GM23338 (cell line): ENCODE measurements around the gene FBXL20. TPM values are rescaled to one million over a fixed set of nuclear protein-coding genes. Genes with fewer than 3 reads are reported as not detected.

Source experiments
- ATAC-seq: fragments of 200-7000 bp; cut with Tn5 transposase; 3 replicates; pipeline ENCODE4 v1.9.1; 2020
- DNase-seq: peaks from one replicate; pipeline ENCODE4 v3.0.0-alpha.2; 2015; ENCODE audit warnings: low spot score
- H2AFZ ChIP-seq: fragments of 200-600 bp; sonication (generic); 2 replicates; pipeline ENCODE4 v1.8.0; 2016; ENCODE audit warnings: antibody characterized with exemption, mild to moderate bottlenecking, moderate library complexity
- H3F3A ChIP-seq: fragments of 200-600 bp; sonication (generic); replicated peaks from 2 replicates; pipeline ENCODE4 v1.8.0; 2017; ENCODE audit warnings: antibody characterized with exemption, mixed run types, low read depth
- H3K27ac ChIP-seq: fragments of 200-600 bp; sonication (generic); 2 replicates; pipeline ENCODE4 v1.6.1; 2016; ENCODE audit warnings: low read depth
- H3K27me3 ChIP-seq: fragments of 200-600 bp; sonication (generic); 2 replicates; pipeline ENCODE4 v1.8.0; 2016; ENCODE audit warnings: mild to moderate bottlenecking, mixed run types, moderate library complexity; ENCODE audit not compliant: insufficient read depth
- H3K36me3 ChIP-seq: fragments of 200-600 bp; sonication (generic); 2 replicates; pipeline ENCODE4 v1.8.0; 2016; ENCODE audit warnings: mild to moderate bottlenecking; ENCODE audit not compliant: insufficient read depth
- H3K4me1 ChIP-seq: fragments of 200-600 bp; sonication (generic); 2 replicates; pipeline ENCODE4 v1.8.0; 2016; ENCODE audit warnings: mild to moderate bottlenecking, moderate library complexity; ENCODE audit not compliant: insufficient read depth
- H3K4me2 ChIP-seq: fragments of 200-600 bp; sonication (generic); 2 replicates; pipeline ENCODE4 v1.7.1; 2017; ENCODE audit warnings: mixed run types
- H3K4me3 ChIP-seq: fragments of 200-600 bp; sonication (generic); 2 replicates; pipeline ENCODE4 v1.6.1; 2016; ENCODE audit warnings: mixed run types
- H3K79me2 ChIP-seq: fragments of 200-600 bp; sonication (generic); replicated peaks from 2 replicates; pipeline ENCODE4 v1.8.0; 2017; ENCODE audit warnings: mild to moderate bottlenecking; ENCODE audit not compliant: insufficient read depth
- H3K9me2 ChIP-seq: fragments of 200-600 bp; sonication (generic); 2 replicates; pipeline ENCODE4 v1.8.0; 2017; ENCODE audit not compliant: insufficient read depth
- H4K20me1 ChIP-seq: fragments of 200-600 bp; sonication (generic); replicated peaks from 2 replicates; pipeline ENCODE4 v1.8.0; 2017; ENCODE audit warnings: mild to moderate bottlenecking; ENCODE audit not compliant: insufficient read depth
- H3K27ac Mint-ChIP-seq: 2 replicates; pipeline ENCODE4 v1.8.0; 2020; ENCODE audit warnings: inconsistent platforms, mild to moderate bottlenecking, moderate library complexity, mixed read lengths
- H3K27me3 Mint-ChIP-seq: 3 replicates; pipeline ENCODE4 v1.8.0; 2022; ENCODE audit warnings: low read depth, mild to moderate bottlenecking, moderate library complexity, mixed read lengths, inconsistent platforms; ENCODE audit not compliant: insufficient read depth, poor library complexity
- H3K36me3 Mint-ChIP-seq: 3 replicates; pipeline ENCODE4 v1.8.0; 2021; ENCODE audit warnings: low read depth, mild to moderate bottlenecking, inconsistent platforms, moderate library complexity, mixed read lengths
- H3K4me1 Mint-ChIP-seq: 3 replicates; pipeline ENCODE4 v1.8.0; 2020; ENCODE audit warnings: mild to moderate bottlenecking, inconsistent platforms, mixed read lengths
- H3K4me3 Mint-ChIP-seq: 3 replicates; pipeline ENCODE4 v1.8.0; 2021; ENCODE audit warnings: moderate library complexity, mild to moderate bottlenecking, inconsistent platforms, mixed read lengths
- H3K9me3 Mint-ChIP-seq: 3 replicates; pipeline ENCODE4 v1.8.0; 2020; ENCODE audit warnings: moderate library complexity, mild to moderate bottlenecking, inconsistent platforms, mixed read lengths
- CREB1 ChIP-seq: fragments of 250-450 bp; sonication (Bioruptor Pico); IDR thresholded peaks from 2 replicates; pipeline ENCODE4 v1.5.0; 2020; ENCODE audit warnings: low read depth, mild to moderate bottlenecking, moderate library complexity
- CTCF ChIP-seq, 2 experiments: fragments of 200-600 bp in 1 of 2; sonication (generic) in 1 of 2; conservative IDR thresholded peaks; 2 replicates each; pipeline versions ENCODE4 v1.5.1 to v1.6.1; 2016 to 2017; ENCODE audit warnings: antibody characterized with exemption in 2 of 2, low read depth in 2 of 2, mild to moderate bottlenecking in 2 of 2, moderate library complexity in 1 of 2
- EZH2 ChIP-seq: fragments of 200-600 bp; sonication (generic); IDR thresholded peaks from one replicate; pipeline ENCODE4 v1.8.0; 2017; ENCODE audit warnings: antibody characterized with exemption, mild to moderate bottlenecking, low read depth; ENCODE audit not compliant: unreplicated experiment
- EZH2phosphoT487 ChIP-seq: fragments of 200-600 bp; sonication (generic); IDR thresholded peaks from one replicate; pipeline ENCODE4 v1.8.1; 2018; ENCODE audit warnings: antibody characterized with exemption; ENCODE audit not compliant: unreplicated experiment
- JUNB ChIP-seq: IDR thresholded peaks from one replicate; pipeline ENCODE4 v1.6.1; 2016; ENCODE audit warnings: antibody characterized with exemption; ENCODE audit not compliant: unreplicated experiment
- NANOG ChIP-seq: IDR thresholded peaks from 2 replicates; pipeline ENCODE4 v1.6.1; 2016; ENCODE audit warnings: antibody characterized with exemption, borderline replicate concordance
- POLR2AphosphoS5 ChIP-seq: IDR thresholded peaks from 2 replicates; pipeline ENCODE4 v1.6.1; 2016; ENCODE audit warnings: antibody characterized with exemption, low read depth
- STAT1 ChIP-seq: IDR thresholded peaks from one replicate; pipeline ENCODE4 v1.6.1; 2016; ENCODE audit warnings: antibody characterized with exemption; ENCODE audit not compliant: unreplicated experiment
- ZNF114 ChIP-seq: fragments of 250-450 bp; sonication (Bioruptor Pico); IDR thresholded peaks from 2 replicates; pipeline ENCODE4 v1.5.0; 2020; ENCODE audit warnings: mild to moderate bottlenecking, moderate library complexity
- ZNF331 ChIP-seq: fragments of 250-450 bp; sonication (Bioruptor Pico); IDR thresholded peaks from 2 replicates; pipeline ENCODE4 v1.5.0; 2020; ENCODE audit warnings: low read depth, mild to moderate bottlenecking, moderate library complexity
- polyA plus RNA-seq: library from polyadenylated mRNA; unstranded; fragments of >200 nt; fragmentation: Nextera tagmentation; extraction: Ambion mirVana; gene quantifications from 2 replicates; pipeline ENCODE4 v1.2.1, GENCODE V29; 2016
- total RNA-seq: library from RNA; depleted of rRNA; stranded (reverse); fragments of >200 nt; shearing (Covaris generic); gene quantifications from 2 replicates; pipeline ENCODE4 v1.2.3, GENCODE V29; 2014
- TF ChIP-seq, protein P1 (sequence below): IDR thresholded peaks from one replicate; pipeline ENCODE4 v1.6.1; 2018; ENCODE audit warnings: antibody characterized with exemption; ENCODE audit not compliant: unreplicated experiment
- TF ChIP-seq, protein P2 (sequence below): IDR thresholded peaks from 2 replicates; pipeline ENCODE4 v1.6.1; 2016; ENCODE audit warnings: antibody characterized with exemption
- TF ChIP-seq, protein P3 (sequence below): fragments of 250-450 bp; sonication (Bioruptor Pico); IDR thresholded peaks from 2 replicates; pipeline ENCODE4 v1.5.0; 2020; ENCODE audit warnings: mild to moderate bottlenecking, moderate library complexity

The FBXL20 gene
- total and polyA plus RNA-seq, 2 experiments from 2014 or later = 2.9 to 6.9 TPM

- peaks cover 5% of the 10 kb centered on the region; the same call in 1 of the 2 replicates for H3F3A ChIP-seq
- no peak overlapping the region for H3K4me3 ChIP-seq
- no peaks in the 10 kb centered on the region for H3K36me3 Mint-ChIP-seq
- no peaks in the 10 kb centered on the region for H3K79me2 ChIP-seq
- TF ChIP-seq, protein P1, sequence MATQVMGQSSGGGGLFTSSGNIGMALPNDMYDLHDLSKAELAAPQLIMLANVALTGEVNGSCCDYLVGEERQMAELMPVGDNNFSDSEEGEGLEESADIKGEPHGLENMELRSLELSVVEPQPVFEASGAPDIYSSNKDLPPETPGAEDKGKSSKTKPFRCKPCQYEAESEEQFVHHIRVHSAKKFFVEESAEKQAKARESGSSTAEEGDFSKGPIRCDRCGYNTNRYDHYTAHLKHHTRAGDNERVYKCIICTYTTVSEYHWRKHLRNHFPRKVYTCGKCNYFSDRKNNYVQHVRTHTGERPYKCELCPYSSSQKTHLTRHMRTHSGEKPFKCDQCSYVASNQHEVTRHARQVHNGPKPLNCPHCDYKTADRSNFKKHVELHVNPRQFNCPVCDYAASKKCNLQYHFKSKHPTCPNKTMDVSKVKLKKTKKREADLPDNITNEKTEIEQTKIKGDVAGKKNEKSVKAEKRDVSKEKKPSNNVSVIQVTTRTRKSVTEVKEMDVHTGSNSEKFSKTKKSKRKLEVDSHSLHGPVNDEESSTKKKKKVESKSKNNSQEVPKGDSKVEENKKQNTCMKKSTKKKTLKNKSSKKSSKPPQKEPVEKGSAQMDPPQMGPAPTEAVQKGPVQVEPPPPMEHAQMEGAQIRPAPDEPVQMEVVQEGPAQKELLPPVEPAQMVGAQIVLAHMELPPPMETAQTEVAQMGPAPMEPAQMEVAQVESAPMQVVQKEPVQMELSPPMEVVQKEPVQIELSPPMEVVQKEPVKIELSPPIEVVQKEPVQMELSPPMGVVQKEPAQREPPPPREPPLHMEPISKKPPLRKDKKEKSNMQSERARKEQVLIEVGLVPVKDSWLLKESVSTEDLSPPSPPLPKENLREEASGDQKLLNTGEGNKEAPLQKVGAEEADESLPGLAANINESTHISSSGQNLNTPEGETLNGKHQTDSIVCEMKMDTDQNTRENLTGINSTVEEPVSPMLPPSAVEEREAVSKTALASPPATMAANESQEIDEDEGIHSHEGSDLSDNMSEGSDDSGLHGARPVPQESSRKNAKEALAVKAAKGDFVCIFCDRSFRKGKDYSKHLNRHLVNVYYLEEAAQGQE = no peak
- no peak for TF ChIP-seq NANOG
- no peak for TF ChIP-seq STAT1
- TF ChIP-seq ZNF331 (CRISPR knock-in tag) = no peak
- TF ChIP-seq, protein P2, sequence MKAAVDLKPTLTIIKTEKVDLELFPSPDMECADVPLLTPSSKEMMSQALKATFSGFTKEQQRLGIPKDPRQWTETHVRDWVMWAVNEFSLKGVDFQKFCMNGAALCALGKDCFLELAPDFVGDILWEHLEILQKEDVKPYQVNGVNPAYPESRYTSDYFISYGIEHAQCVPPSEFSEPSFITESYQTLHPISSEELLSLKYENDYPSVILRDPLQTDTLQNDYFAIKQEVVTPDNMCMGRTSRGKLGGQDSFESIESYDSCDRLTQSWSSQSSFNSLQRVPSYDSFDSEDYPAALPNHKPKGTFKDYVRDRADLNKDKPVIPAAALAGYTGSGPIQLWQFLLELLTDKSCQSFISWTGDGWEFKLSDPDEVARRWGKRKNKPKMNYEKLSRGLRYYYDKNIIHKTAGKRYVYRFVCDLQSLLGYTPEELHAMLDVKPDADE = no peak
- TF ChIP-seq EZH2phosphoT487 = no peak
- TF ChIP-seq CTCF (conservative IDR thresholded peaks at IDR 0.05; ENCODE audit: low read depth in 2 of 2) = no peak
- no peak for TF ChIP-seq CREB1
- TF ChIP-seq ZNF114 (CRISPR knock-in tag) = no peak
- TF ChIP-seq EZH2 = no peak
- TF ChIP-seq POLR2AphosphoS5 = no peak
- TF ChIP-seq JUNB = no peak
- TF ChIP-seq, protein P3, sequence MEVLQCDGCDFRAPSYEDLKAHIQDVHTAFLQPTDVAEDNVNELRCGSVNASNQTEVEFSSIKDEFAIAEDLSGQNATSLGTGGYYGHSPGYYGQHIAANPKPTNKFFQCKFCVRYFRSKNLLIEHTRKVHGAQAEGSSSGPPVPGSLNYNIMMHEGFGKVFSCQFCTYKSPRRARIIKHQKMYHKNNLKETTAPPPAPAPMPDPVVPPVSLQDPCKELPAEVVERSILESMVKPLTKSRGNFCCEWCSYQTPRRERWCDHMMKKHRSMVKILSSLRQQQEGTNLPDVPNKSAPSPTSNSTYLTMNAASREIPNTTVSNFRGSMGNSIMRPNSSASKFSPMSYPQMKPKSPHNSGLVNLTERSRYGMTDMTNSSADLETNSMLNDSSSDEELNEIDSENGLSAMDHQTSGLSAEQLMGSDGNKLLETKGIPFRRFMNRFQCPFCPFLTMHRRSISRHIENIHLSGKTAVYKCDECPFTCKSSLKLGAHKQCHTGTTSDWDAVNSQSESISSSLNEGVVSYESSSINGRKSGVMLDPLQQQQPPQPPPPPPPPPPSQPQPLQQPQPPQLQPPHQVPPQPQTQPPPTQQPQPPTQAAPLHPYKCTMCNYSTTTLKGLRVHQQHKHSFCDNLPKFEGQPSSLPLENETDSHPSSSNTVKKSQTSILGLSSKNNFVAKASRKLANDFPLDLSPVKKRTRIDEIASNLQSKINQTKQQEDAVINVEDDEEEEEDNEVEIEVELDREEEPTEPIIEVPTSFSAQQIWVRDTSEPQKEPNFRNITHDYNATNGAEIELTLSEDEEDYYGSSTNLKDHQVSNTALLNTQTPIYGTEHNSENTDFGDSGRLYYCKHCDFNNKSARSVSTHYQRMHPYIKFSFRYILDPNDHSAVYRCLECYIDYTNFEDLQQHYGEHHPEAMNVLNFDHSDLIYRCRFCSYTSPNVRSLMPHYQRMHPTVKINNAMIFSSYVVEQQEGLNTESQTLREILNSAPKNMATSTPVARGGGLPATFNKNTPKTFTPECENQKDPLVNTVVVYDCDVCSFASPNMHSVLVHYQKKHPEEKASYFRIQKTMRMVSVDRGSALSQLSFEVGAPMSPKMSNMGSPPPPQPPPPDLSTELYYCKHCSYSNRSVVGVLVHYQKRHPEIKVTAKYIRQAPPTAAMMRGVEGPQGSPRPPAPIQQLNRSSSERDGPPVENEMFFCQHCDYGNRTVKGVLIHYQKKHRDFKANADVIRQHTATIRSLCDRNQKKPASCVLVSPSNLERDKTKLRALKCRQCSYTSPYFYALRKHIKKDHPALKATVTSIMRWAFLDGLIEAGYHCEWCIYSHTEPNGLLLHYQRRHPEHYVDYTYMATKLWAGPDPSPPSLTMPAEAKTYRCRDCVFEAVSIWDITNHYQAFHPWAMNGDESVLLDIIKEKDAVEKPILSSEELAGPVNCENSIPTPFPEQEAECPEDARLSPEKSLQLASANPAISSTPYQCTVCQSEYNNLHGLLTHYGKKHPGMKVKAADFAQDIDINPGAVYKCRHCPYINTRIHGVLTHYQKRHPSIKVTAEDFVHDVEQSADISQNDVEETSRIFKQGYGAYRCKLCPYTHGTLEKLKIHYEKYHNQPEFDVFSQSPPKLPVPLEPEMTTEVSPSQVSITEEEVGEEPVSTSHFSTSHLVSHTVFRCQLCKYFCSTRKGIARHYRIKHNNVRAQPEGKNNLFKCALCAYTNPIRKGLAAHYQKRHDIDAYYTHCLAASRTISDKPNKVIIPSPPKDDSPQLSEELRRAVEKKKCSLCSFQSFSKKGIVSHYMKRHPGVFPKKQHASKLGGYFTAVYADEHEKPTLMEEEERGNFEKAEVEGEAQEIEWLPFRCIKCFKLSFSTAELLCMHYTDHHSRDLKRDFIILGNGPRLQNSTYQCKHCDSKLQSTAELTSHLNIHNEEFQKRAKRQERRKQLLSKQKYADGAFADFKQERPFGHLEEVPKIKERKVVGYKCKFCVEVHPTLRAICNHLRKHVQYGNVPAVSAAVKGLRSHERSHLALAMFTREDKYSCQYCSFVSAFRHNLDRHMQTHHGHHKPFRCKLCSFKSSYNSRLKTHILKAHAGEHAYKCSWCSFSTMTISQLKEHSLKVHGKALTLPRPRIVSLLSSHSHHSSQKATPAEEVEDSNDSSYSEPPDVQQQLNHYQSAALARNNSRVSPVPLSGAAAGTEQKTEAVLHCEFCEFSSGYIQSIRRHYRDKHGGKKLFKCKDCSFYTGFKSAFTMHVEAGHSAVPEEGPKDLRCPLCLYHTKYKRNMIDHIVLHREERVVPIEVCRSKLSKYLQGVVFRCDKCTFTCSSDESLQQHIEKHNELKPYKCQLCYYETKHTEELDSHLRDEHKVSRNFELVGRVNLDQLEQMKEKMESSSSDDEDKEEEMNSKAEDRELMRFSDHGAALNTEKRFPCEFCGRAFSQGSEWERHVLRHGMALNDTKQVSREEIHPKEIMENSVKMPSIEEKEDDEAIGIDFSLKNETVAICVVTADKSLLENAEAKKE (CRISPR knock-in tag) = no peak
- no peak overlapping the region for H3K27ac ChIP-seq
- H3K27me3 ChIP-seq = no peaks in the 10 kb centered on the region
- ATAC-seq = no peak
- H3K9me3 Mint-ChIP-seq = no peaks in the 10 kb centered on the region
- no peaks in the 10 kb centered on the region; the same call in 1 of the 2 replicates for H3K4me1 ChIP-seq
- H4K20me1 ChIP-seq = no peaks in the 10 kb centered on the region
- no peak overlapping the region for H3K27ac Mint-ChIP-seq
- peaks cover 20% of the 10 kb centered on the region; the same call in 2 of the 3 replicates for H3K4me1 Mint-ChIP-seq
- H3K27me3 Mint-ChIP-seq = peaks cover 10% of the 10 kb centered on the region
- H3K4me3 Mint-ChIP-seq = no peak overlapping the region
- no peak overlapping the region for H2AFZ ChIP-seq
- H3K4me2 ChIP-seq = no peak overlapping the region
- H3K36me3 ChIP-seq = no peaks in the 10 kb centered on the region
- H3K9me2 ChIP-seq = no peaks in the 10 kb centered on the region
- no peak for DNase-seq
Observed at GRCh38 chr17:39240631-39241030, 160.8 kb downstream of the FBXL20 start.
